ENCODE data around the gene FAM219B. TPM values are rescaled to one million over a fixed set of nuclear protein-coding genes. Genes with fewer than 3 reads are reported as not detected.

FAM219B gene
- total RNA-seq, 1 donor from 2014 or later, result 64.6 TPM

- DNase-seq, result no peak
Observed at GRCh38 chr15:74872702-74873035, 34.0 kb downstream of the FAM219B start.

- no peak for DNase-seq
Observed at GRCh38 chr15:74870436-74871215, 36.0 kb downstream of the FAM219B start.

GRCh38 chr15:74869726-74870407 is 36.8 kb downstream of the FAM219B start:
- DNase-seq, result no peak

DNA sequence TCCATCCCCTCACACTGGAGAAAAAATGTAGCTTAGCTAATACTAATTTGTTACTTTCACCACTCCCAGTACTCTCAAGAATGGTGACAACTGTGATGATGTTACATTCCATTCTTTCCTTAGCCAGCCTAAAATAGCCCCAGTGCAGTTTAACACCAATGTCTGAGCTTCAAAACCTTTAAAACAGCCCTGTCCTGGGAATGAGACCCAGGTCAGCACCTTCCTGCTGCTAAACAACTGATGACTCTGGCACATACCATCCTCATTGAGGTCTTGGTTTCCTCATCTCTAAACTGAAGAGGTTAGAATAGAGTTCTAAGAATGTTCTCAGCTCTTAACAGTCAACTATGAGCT is 37.3 kb downstream of the FAM219B start:
- no peak for DNase-seq

GRCh38 chr15:74868059-74868458 is 38.6 kb downstream of the FAM219B start:
- no peak for DNase-seq

DNA sequence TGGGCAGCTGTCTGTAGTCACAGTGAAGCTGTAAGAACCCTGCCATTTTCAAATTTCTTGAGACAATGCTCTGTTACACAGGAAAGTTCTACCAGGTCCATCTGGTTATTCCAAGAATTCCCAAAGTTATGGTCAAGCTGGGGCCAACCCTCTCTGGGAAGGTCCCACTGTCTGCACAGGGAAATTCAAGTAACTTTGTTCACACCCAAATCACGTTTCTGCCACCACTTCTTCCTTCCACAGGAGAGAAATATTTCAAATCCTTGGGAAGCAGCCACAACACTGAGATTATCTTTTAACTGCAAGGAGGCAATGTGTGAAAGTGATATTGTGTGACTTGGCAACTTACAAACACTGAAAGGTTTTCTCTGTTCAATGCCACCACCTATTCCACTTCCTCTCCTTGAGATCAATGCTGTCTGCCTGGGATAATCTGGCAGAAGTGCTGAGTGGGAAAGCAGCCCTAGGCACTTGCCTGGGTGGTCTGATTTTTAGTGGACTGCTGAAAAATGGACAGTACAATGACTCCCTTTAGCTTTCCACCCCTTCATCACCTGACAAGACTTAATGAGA is 39.1 kb downstream of the FAM219B start:
- DNase-seq, result no peak

GRCh38 chr15:74866090-74866489 is 40.6 kb downstream of the FAM219B start:
- no peak for DNase-seq

- DNase-seq, result no peak
Observed at GRCh38 chr15:74865316-74865715, 41.3 kb downstream of the FAM219B start.

DNA sequence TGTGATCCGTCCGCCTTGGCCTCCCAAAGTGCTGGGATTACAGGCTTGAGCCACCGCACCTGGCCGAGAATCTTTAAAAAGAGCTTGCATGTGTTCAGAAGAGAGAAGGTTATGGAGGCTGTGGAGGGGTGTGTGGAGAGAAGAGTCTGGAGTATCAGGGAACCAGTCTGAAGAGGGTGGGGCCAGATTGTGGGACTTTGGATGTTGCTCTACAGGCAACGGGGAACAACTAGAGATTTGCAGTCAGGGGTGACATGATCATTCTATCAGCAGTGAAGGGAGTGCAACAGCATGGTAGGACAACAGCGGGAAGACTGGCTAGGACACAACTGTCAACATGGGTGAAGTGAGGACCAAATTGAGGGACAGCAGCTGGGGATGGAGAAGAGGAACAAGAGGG is 42.4 kb downstream of the FAM219B start:
- DNase-seq, result no peak

DNA sequence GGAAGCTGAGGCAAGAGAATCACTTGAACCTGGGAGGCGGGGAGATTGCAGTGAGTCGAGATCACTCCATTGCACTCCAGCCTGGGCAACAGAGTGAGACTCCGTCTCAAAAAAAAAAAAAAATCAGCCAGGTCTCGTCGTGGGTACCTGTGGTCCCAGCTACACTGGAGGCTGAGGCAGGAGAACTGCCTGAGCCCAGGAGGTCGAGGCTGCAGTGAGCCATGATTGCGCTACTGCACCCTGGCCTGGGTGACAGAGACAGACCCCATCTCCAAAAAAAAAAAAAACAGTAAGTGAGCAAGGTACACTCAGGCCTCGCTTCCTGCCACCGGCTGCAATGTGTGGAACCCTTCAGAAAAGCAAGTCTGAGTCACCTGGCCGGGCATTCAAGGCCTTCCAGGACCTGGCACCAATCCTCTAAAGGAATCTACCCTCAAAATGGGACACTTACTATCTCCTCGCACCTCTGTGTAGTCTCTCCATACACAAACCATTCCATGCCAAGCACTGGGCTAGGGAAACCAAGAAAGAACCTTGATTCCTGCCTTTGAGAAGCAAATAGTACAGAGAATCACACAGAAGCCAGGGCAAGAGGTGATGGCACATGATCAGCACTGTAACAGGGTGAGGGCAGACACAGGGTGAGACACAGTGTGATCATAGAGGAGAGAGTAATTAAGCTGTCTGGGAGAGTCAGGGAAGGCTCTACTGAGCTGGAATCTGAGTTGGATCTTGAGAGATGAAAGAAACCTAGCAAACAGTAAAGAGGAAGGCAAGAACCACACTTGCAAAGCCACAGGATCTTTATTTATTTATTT is 43.2 kb downstream of the FAM219B start:
- no peak for DNase-seq

DNA sequence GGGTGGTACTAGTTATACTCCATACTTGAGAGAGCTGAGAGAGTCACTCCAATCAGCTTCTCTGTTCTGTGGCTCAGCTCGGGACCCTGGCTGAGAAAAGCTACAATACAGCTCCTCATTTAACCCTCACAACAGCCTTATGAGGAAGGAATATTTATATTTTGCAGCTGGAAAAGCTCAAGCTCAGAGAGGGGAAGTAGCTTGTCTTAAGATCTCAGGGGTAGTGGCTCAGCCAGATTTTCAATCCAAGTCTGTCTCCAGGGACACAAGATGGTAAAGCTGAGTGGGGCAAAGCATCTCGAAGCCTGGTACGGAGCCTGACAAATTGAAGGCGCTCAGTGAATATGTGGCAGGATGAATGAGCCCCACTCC is 48.3 kb downstream of the FAM219B start:
- DNase-seq, result no peak

DNA sequence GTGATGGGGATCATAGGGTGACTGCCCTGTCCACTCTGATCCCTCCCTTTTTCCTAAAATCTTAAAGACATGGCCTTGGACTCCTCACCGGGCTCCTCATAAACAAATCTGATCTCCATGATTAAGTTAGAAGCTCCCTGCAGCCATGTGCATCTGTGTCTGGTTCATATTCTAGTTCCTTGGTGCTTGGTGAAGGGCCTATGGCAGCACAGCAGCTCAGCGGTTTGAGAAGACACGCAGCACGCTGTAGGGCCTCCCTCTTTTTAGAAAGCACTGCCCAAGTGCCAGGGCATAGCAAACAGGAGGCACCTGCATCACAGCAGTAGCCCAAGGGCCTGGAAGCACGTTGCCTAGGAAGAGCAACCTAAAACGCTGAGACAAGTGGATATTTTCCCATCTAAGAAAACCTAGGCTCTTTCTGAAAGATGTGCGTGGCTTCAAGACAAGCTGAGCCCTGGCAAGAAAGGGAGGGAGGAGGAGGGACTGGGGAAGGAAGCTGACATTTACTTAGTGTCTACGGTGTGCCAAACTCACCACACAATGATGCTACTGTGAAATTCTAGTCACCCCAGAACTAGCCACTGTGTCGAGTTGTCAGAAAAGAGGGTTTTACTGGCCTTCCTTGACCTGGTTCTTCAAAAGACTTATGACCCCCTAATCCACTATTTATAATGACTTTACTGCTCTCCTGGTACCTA is 48.8 kb downstream of the FAM219B start:
- DNase-seq, result no peak

GRCh38 chr15:74857082-74857655 is 49.5 kb downstream of the FAM219B start:
- no peak for DNase-seq

GRCh38 chr15:74856537-74856936 is 50.1 kb downstream of the FAM219B start:
- no peak for DNase-seq

- no peak for DNase-seq
Observed at GRCh38 chr15:74855857-74856256, 50.8 kb downstream of the FAM219B start.

- no peak for DNase-seq
Observed at GRCh38 chr15:74854453-74855022, 52.1 kb downstream of the FAM219B start.

GRCh38 chr15:74851960-74852359 is 54.7 kb downstream of the FAM219B start:
- DNase-seq, result no peak

DNA sequence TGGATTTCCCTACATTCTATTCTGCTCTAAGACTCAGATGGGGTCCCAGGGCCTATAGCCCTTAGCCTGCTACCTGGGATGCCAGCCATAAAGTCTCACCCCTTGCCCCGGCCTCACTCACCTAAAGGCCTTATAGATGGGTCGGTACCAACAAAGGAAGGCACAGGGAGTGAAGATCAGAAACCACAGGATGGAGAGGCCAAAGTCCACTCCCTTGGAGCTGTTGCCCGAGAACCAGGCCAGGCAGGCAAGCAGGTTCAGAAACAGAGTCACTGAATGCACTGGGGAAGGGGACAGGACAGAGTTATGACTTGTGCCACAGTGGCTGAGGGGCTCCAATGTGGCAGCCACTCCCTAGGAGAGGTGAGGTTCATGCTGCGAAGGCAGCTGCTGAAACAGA is 56.3 kb downstream of the FAM219B start:
- no peak for DNase-seq
